GM06990 (cell line): ENCODE measurements around the gene GNG4.
"Not testable (repeated sequence)": the region's sequence is repeated elsewhere in the genome, so short reads cannot be mapped to it uniquely, and the experiment has no call there.

Experiments
- DNase-seq: peaks from one replicate; pipeline ENCODE4 v3.0.0-alpha.2; 2011; ENCODE audit not compliant: insufficient read length; ENCODE audit errors: extremely low read depth
- H3K27me3 ChIP-seq: replicated peaks from 2 replicates; pipeline ENCODE4 v1.6.0; 2011; ENCODE audit warnings: low read length; ENCODE audit not compliant: control insufficient read depth, insufficient read depth
- H3K36me3 ChIP-seq: 2 replicates; pipeline ENCODE4 v1.5.1; 2011; ENCODE audit warnings: low read length; ENCODE audit not compliant: control insufficient read depth, insufficient read depth
- H3K4me3 ChIP-seq: replicated peaks from 2 replicates; pipeline ENCODE4 v1.5.1; 2011; ENCODE audit warnings: low read depth, mild to moderate bottlenecking, control low read depth, low read length
- TF ChIP-seq, protein P1 (sequence below): IDR thresholded peaks from 2 replicates; pipeline ENCODE4 v1.5.1; 2011; ENCODE audit warnings: low read length, control low read depth, mild to moderate bottlenecking, inconsistent platforms; ENCODE audit not compliant: insufficient read depth, poor library complexity, severe bottlenecking

The GNG4 gene

GRCh38 chr1:235545292-235545930 is 104.2 kb downstream of the GNG4 start:
- TF ChIP-seq, protein P1, sequence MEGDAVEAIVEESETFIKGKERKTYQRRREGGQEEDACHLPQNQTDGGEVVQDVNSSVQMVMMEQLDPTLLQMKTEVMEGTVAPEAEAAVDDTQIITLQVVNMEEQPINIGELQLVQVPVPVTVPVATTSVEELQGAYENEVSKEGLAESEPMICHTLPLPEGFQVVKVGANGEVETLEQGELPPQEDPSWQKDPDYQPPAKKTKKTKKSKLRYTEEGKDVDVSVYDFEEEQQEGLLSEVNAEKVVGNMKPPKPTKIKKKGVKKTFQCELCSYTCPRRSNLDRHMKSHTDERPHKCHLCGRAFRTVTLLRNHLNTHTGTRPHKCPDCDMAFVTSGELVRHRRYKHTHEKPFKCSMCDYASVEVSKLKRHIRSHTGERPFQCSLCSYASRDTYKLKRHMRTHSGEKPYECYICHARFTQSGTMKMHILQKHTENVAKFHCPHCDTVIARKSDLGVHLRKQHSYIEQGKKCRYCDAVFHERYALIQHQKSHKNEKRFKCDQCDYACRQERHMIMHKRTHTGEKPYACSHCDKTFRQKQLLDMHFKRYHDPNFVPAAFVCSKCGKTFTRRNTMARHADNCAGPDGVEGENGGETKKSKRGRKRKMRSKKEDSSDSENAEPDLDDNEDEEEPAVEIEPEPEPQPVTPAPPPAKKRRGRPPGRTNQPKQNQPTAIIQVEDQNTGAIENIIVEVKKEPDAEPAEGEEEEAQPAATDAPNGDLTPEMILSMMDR, result no peak
- no peak overlapping the region for H3K4me3 ChIP-seq
- no peaks in the 10 kb centered on the region for H3K27me3 ChIP-seq

DNA sequence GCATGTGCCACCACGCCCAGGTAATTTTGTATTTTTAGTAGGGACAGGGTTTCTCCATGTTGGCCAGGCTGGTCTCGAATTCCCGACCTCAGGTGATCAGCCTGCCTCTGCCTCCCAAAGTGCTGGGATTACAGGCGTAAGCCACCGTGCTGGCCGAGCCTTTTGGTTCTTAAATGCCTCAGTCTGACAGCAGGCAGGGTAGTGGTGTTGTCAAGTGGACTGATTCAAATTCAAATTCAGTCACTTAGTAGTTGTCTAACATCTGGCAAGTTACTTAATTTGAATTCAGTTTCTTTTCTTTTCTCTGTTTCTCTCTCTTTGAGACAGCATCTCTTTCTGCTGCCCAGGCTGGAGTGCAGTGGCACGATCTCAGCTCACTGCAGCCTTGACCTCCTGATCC is 106.7 kb downstream of the GNG4 start:
- H3K4me3 ChIP-seq, DNase-seq, H3K36me3 ChIP-seq, H3K27me3 ChIP-seq: not testable (repeated sequence)

More at GRCh38 chr1:235545292-235545930, 104.2 kb downstream of the GNG4 start:
- no peak for DNase-seq
- no peaks in the 10 kb centered on the region for H3K36me3 ChIP-seq

GRCh38 chr1:235533476-235534168 is 116.0 kb downstream of the GNG4 start:
- TF ChIP-seq, protein P1, result no peak
- no peaks in the 10 kb centered on the region for H3K36me3 ChIP-seq
- no peak overlapping the region for H3K4me3 ChIP-seq
- no peaks in the 10 kb centered on the region for H3K27me3 ChIP-seq
- no peak for DNase-seq

GRCh38 chr1:235532360-235532759 is 117.2 kb downstream of the GNG4 start:
- H3K4me3 ChIP-seq, result no peak overlapping the region
- no peaks in the 10 kb centered on the region for H3K36me3 ChIP-seq
- DNase-seq, result no peak
- TF ChIP-seq, protein P1, result no peak
- H3K27me3 ChIP-seq, result no peaks in the 10 kb centered on the region

DNA sequence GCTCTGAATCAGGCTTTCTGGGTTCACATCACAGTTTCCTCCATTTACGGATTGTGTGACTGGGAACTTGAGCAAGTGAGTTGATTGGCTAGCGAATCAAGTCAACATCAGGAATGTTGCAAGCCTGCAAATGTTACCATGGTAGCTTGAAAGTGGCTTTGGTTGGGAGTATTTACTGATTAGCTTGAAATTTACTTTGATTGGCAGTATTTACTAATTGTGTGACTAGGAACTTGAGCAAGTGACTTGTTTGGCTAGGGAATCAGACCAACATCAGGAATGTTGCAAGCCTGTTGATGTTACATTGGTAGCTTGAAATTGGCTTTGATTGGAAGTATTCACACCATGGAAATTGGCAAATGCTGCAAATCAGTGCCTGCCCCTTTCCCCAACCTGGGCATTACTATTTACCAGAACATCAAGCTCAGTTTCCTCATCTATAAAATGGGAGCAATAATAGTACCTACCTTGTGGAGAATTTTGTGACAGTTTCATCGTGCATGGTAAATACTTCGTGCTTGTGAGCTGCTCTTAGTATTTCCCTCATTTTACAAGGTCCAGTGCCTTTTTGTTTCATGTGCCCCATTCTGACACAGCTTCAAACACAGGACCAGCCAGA is 122.3 kb downstream of the GNG4 start:
- H3K36me3 ChIP-seq, result no peaks in the 10 kb centered on the region
- H3K4me3 ChIP-seq, result no peak overlapping the region
- DNase-seq, result no peak
- TF ChIP-seq, protein P1, result no peak
- no peaks in the 10 kb centered on the region for H3K27me3 ChIP-seq

GRCh38 chr1:235525314-235525713 is 124.3 kb downstream of the GNG4 start:
- DNase-seq, result no peak
- H3K27me3 ChIP-seq, result no peaks in the 10 kb centered on the region
- TF ChIP-seq, protein P1, result no peak
- no peaks in the 10 kb centered on the region for H3K36me3 ChIP-seq
- no peak overlapping the region for H3K4me3 ChIP-seq
